ENCODE data around the gene SNX30.

Gene SNX30

DNA sequence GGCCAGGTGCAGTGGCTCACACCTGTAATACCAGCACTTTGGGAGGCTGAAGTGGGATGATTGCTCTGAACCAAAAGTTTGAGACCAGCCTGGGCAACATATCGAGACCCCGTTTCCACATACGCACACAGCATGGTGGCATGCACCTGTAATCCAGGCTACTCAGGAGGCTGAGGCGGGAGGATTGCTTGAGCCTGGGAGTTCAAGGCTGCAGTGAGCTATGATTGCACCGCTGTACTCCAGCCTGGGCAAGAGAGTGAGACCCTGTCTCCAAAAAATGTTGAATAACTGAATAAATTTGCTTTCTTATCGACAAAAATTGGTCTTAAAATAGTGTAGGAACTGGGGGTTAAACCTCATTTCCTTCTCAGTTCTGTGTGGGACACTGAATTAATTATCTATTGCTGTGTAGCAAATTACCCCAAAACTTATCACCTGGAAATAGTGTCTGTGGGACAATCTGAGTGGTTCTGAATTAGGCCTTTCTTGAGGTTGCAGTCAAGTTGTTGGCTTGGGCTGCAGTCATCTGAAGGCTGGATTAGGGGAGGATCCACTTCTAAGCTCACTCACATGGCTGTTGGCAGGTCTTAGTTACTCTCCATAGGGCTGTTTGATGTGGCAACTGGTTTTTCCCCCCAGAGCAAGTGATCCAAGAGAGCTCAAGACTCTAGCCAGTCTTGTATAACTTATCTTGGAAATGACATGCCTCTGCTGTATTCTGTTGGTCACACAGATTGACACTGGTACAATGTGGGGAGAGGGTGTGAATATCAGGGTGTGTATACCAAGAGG lies 2.0 kb downstream of the SNX30 start:
- peak; percentile 9 for DNase-seq (ENCODE audit: low spot score)

DNA sequence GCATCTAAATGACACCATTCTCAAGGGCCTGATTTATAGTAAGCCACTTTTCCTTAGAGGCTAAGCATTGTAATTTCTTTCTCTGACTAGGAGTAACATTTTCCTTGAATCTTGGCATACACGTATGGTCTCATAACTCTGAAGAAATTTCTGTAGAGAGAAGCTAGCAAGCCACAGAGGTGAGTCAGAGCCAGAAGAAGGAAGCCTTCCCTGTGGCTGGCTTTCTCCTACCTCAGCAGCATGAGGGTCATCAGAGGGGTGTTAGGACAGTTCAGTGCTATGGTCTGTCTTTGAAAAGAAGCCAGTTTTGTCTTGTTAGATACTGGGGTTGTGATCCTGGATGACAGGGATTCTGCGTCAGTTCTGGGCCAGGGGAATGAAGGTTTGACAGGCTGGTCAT lies 3.2 kb downstream of the SNX30 start:
- DNase-seq (ENCODE audit: low spot score), result peak; percentile 89

DNA sequence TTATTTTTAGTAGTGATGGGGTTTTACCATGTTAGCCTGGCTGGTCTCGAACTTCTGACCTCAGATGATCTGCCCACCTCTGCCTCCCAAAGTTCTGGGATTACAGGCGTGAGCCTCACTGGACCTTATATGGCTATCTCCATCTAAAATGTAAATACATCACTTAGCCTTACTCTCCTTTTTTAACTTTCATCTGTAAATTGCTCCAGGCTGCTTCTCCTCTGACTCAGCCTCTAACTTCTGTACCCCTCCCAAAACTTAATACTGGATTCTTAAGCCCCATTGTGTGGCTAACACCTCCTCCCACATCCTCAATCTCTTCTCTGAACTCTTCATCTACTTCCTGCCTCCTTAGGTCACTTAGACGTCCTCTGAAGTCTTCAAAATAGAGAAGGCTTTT lies 4.0 kb downstream of the SNX30 start:
- DNase-seq (ENCODE audit: low spot score), result peak; percentile 35

DNA sequence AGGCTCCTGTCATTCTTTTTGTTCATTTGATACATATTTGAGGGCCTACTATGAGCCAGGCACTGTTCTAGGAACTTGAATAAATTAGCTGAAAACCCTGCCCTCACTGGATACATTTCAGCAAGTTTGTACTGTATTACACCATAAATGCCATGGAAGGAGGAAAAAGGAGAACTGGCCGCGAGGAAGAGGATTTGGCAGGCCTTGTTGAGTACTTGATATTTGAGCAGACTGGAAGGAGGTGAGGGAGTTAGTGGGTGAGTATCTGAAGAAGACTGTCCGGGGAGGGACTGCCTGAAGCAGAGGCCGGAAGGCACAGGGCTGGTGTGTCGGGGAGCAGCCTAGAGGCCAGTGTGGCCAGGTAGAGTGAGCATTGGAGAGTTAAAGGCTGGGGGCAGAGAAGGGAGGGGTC lies 4.5 kb downstream of the SNX30 start:
- peak; percentile 8 for DNase-seq (ENCODE audit: low spot score)

DNA sequence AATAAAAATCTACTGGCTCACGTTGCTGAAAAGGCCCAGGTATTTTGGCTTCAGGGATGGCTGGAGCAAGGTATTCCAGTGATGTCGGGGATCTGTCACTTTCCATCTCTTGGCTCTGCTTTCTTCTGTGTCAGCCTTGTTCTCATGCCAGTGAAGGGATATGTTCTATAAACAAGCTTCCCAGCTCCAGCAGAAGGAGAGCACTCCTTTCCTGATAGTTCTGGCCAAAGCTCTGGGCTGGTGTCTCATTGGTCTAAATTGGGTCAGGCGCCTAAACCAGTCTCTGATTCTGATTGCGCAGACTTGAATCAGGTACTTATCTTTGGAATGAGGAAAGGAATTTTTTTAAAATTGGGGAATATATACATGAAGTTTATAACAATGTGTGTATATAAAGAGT lies 5.1 kb downstream of the SNX30 start:
- peak; percentile 16 for DNase-seq (ENCODE audit: low spot score)

DNA sequence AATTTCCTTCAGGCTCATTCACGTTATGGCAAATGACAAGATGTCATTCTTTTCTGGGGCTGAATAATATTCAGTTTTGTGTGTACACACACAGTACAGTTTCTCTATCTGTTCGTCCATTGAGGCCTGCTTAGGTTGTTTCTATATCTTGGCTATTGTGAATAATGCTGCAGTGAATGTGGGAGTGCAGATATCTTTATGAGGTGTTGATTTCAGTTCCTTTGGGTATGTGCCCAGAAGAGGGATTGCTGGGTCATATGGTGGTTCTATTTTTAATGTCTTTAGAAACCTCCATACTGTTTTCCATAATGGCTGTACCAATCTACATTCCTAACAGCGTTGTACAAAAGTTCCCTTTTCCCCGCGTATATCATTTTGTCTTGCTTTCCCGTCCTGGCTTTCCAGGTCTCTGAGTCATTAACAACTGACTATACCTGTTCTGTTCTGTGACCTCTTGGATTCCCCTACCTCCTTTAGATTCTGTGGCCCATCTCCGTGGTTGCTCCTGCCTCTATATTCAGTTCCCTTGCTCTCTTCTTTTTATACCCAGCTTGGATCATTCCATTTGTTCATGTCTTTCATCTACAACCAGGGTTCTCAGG lies 6.8 kb downstream of the SNX30 start:
- DNase-seq (ENCODE audit: low spot score), result no peak

DNA sequence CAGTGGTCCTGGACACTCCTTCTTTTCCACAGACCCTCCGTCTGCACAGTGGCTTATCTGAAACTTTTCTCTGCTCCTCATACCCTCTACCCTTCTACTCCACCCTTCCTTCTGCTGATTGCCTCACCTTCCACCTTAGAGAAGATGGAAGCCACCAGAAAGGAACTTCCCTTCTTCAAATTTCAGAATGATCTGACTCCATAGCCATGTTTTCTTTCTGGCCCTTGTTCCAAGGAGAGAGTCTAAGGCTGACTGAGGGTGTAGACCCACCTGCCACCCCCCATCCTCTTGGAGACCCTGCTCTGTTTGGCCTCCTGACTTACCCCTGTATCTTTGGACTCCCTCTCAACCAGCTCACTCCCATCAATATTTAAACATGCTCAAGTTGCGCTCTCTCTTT lies 7.4 kb downstream of the SNX30 start:
- no peak for DNase-seq (ENCODE audit: low spot score)

DNA sequence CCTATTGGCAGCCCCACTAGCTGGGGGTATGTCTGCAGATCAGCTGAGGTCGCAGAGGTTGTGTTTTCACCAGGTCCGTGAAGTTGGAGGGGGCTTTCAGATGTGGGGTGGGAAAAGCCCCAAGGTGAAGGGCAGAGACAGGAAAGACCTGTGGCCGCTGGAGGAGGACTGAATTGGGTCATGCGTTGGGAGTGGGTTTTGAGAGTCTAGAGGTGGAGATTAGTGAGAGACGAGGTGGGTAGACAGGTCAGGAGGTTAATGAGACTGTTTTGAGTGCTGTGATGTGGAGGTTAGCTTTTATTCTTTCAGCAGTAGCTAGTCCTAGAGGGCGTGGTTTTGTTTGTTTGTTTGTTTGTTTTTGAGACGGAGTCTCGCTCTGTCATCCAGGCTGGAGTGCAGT lies 10.3 kb downstream of the SNX30 start:
- no peak for DNase-seq (ENCODE audit: low spot score)

DNA sequence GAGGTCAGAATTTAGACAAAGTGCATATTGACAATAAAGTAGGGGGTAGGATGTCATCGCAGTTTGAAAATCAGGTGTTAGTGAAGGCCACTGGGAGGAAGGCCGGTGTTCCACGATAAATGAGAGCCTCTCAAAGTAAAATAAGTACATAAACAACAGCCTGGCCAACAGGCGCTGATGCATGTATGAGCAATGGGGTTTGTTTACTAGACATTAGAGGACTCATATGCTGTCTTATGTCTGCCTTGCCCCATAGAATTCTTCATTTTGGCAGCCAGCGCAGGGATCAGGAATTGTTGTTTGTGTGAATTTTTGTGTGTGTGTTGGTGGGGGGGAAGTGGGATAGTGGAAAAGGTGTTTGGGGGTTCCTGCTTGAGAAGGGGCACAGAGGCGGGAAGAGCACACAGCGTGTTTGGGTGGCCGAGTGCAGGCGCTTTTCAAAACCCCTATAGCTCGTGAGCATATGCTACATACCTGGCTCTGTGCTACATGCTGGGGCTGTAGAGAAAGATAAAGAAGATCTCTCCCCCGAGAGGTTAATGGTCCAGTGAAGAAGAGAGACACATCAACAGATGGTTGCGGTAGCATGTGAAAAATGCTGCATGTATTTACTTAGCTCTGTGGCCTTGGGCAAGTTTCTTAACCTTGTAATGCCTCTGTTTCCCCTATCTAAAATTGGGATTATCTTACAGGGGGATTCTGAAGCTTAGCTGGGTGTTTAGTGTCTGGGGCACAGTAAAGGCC lies 11.5 kb downstream of the SNX30 start:
- DNase-seq (ENCODE audit: low spot score), result no peak

DNA sequence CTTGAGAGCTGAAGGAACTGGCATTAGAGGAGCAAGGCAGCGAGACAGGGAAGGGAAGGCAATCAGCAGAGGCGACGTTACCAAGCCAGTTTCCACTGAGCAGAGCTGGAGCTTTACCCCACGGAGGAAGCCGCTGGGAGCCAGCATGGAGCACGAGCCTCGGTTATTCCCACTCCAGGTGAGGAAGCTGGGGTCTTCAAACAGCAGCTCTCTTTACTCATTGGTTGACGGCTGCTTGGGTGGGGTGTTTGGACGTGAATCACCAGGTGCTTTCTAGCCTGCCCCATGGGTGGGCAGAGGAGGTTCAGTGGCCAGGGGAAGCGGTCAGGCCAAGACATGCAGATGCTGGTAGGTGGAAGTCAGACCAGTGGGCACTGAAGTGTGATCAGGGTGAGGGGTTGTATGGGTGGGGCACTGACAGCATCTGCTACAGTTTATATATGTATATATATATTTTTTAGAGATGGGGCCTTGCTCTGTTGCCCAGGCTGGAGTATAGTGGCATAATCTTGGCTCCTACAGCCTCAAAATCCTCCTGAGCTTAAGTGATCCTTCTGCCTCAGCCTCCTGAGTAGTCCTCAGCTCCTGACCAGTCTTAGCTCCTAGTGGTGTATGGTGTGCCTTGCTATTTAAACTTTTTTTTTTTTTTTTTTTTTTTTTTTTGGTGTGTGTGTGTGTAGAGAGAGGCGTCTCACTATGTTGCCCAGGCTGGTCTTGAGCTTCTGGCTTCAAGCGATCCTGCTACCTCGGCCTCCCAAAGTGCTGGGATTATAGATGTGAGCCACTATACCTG lies 12.4 kb downstream of the SNX30 start:
- DNase-seq (ENCODE audit: low spot score), result no peak

DNA sequence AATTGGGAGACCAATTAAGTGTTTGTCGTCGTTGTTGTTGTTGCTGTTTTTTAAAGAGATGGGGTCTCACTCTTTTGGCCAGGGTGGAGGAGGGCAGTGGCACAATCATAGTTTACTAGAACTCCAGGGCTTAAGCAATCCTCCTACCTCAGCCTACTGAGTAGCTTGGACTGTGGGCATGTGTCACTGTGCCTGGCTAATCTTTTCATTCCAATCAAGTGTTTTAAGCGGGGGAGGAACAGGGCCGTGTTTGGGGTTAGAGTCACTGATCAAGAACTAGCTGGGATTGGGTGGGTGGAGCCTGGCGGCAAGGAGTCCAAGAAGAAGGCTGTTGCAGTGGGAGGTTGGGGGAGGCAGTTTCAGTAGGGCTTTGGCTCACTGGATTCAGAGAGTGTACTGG lies 13.8 kb downstream of the SNX30 start:
- peak; percentile 80 for DNase-seq (ENCODE audit: low spot score)

DNA sequence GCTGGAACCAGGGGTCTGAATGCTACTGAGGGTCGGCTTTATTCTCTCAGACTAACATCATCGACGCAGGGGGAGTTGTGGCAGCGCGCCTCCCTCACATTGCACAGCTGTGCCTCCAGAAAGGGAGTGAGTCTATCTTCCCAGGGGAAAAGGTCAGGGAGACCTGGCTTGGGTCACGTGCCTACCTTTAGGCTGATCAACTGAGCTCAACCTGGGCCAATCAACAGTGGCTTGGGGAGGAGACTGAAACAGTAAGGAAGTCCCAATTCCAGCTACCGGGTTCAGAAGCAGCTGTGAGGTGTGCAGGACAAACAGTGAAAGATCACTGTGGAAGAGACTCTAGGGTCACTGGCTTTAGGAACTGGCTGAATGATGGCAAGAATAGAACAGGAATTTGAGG lies 14.3 kb downstream of the SNX30 start:
- peak; percentile 53 for DNase-seq (ENCODE audit: low spot score)

DNA sequence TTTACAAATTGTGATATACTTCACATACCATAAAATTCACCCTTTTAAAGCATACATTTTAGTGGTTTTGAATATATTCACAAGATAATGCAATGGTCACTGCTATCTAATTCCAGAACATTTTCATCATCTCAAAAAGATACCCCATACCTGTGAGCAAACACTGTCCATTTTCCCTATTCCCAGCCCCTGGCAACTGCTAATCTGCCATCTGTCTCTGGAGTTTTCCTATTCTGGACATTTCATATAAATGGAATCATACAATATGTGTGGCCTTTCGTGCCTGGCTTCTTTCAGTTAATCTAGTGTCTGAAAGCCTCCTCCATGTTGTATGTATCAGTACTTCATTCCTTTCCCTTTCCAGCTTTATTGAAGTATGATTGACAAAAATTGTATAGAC lies 14.7 kb downstream of the SNX30 start:
- DNase-seq (ENCODE audit: low spot score), result no peak

DNA sequence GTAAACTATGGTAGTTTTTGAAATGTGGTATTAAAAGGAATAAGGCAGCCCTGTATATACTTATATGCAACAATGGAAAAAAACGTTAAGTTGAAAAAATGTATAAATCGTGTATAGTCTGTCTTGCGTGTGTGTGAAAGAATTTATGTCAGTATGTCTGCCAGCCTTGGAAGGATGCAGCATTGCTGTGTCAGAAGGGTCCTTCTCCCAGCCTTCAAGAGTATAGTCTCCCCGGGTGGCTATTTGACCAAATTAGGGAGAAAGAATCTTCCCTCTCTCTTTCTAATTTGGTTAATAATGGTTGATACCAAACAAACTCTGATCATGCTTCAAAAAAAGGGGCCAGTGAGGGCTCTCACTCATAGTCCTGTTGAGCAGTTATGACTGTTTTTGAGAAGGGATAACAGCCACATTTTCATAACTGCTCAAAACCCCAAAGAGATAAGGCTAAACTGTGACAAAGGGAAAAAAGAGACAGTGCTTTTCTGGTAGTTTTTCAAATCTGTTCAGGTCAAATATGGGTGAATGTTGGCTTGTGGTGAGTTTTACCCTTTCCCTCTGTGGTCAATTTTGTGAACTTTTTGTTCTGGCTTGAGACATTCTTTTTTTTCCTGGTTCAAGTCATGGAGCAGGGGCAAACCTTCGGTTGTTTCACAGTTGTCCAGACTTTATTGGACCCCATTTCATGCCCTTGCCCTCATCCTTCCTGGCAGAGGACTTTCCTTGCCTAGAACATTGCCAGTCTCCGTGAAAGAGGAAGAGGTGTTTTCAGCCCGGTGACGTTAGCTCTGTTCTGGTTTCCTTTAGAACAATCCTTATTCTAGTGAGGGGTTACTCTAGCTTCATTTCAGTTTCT lies 21.0 kb downstream of the SNX30 start:
- DNase-seq (ENCODE audit: low spot score), result no peak

DNA sequence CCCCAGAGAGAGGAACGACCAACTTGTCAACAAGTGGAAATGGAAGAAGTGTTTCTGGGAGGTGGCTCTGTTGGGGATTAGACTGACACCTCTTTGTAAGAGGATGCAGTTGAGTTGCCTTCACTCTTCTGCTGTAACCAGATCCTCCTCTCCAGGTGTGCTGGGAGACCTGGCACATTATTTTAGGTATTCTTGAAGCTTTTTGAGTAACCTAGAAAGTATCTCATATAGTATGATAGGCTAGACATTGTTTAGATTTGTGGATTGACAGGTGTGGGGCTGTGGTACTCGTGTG lies 21.6 kb downstream of the SNX30 start:
- DNase-seq (ENCODE audit: low spot score), result no peak

DNA sequence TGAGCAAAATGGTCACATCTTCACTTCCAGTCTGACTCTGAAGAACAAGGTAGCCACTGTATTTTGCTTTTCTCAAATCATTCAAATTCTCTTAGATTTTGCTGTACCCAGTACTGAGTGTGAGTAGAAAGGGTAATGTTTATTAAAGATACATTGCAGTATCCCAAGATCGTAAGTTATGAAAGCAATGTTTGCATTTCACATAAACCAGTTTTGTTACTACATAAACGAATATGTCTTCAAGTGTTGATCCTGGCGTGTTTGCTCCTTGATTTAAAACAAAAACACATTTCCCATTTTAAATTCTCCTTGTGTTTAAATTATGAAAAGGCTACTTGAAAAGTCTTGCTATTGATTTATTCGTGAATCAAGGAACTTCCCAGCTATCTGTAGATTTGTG lies 22.0 kb downstream of the SNX30 start:
- no peak for DNase-seq (ENCODE audit: low spot score)

DNA sequence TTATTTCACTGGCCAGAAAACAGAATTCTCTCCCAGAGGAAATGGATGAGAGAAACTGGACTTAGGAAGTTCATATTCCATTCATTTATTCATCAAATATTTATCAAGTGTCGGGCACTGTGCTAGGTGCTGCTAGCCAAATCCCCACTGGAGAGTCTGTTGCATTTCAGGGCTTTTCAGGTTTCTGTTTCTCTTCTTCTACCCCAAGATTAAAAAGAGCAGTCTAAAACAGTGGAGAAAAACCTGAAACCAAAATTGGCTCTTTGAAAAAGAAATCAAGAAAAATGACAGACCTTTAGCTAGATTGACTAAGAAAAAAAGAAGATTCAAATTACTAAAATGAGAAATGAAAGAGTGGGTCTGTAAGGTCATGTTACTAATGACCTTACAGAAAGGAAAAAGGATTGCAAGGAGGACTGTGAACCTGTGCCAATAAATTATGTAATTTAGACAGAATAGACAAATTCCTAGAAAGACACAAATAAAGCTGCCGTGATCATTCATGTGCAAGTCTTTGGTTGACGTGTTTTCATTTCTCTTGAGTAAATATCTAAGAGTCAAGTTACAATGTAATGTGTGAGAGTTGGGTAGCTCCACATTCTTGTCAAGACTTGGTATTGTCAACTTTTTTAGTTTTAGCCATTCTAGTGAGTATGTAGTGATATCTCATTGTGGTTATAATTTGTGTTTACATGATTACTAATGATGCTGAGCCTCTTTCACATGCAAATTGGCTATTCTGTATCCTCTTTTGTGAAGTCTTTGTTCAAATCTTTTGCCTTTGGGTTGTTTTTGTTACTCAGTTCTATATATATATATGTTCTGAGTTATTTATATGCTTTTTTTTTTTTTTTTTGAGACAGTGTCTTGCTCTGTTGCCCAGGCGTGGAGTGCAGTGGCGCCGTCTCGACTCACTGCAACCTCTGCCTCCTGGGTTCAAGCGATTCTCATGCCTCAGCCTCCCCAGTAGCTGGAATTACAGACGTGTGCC lies 23.7 kb downstream of the SNX30 start:
- peak; percentile 31 for DNase-seq (ENCODE audit: low spot score)

DNA sequence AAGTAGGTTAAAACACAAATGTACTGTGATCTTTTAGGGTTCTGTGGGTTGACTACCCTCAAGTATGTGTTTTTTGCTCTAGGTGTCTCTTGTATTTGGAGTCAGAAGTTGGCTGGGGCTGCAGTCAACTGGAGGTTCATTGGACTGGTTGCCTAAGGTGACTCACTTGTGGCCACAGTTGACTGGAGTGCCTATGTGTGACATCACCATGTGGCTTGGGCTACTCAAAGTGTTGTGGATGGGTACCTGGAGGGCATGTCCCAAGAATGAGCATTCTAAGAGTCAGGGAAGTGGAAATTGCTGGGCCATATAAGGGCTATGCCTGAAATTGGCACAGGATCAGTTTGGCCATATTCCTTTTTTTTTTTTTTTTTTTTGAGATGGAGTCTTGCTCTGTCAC lies 27.4 kb downstream of the SNX30 start:
- peak; percentile 98 for DNase-seq (ENCODE audit: low spot score)

DNA sequence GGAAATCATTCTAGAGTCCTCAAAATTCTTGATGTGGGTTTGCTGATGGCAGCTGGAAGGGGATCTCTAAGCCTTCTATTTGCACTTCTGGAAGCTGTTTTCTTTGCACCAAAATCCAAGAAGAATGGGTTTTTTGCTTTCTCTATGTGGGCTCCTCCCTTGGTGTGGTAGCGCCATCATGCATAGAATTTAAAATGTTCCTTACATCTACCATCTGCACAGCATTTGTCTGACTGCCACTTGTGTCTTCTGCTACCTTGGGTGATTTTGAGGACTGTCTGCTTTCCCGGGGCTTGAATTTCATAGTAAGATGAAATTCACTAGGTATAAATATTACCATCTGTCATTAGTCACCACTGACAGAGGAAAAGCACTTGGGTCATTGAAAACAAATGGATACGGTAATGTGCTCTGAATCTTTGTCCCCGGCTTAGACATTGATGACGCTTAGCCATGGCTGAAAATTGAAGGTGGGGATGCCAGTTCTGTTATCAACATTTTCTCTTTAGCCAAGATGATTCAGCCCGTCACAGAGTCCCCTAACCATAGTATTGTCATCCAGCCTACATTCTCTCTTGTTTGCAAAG lies 30.0 kb downstream of the SNX30 start:
- no peak for DNase-seq (ENCODE audit: low spot score)

DNA sequence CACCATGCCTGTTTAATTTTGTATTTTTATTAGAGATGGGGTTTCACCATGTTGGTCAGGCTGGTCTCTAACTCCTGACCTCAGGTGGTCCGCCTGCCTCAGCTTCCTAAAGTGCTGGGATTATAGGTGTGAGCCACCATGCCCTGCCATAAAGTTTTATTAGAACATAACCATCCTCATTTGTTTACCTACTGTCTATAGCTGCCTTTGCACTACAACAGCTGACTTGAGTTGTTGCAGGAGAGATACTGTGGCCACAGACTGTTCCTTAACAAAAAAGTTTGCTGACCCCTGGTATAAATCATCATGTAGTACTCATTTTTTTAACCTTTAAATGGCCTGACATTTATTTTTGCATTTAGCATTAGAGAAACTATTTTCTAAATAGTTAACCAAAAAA lies 31.7 kb downstream of the SNX30 start:
- DNase-seq (ENCODE audit: low spot score), result no peak

All from kidney tubule cell (primary cell).